HepG2 (cell line): Measurements from ENCODE around the gene COBLL1. TPM values are rescaled to one million over a fixed set of nuclear protein-coding genes. Genes with fewer than 3 reads are reported as not detected.

ENCODE experiments used
- AKAP8 ChIP-seq: sonication (generic); formaldehyde crosslinking; IDR thresholded peaks from 2 replicates; pipeline ENCODE4 v1.5.1; 2020; ENCODE audit warnings: mild to moderate bottlenecking, missing genetic modification reagents
- ATF4 ChIP-seq, 2 experiments: fragments of 450-650 bp in 1 of 2; sonication (generic) in 1 of 2; formaldehyde crosslinking; IDR thresholded peaks; 2 replicates each; pipeline versions ENCODE4 v1.5.0 to v1.8.0; 2020 to 2022; ENCODE audit warnings: mild to moderate bottlenecking in 1 of 2, missing genetic modification reagents in 1 of 2
- BCL3 ChIP-seq: sonication (generic); formaldehyde crosslinking; IDR thresholded peaks from 2 replicates; pipeline ENCODE4 v1.5.1; 2020; ENCODE audit warnings: mild to moderate bottlenecking, missing genetic modification reagents, moderate library complexity
- CC2D1A ChIP-seq: sonication (generic); formaldehyde crosslinking; IDR thresholded peaks from 2 replicates; pipeline ENCODE4 v1.8.1; 2023; ENCODE audit warnings: mild to moderate bottlenecking, missing genetic modification reagents
- DPF2 ChIP-seq: sonication (generic); formaldehyde crosslinking; IDR thresholded peaks from 2 replicates; pipeline ENCODE4 v1.4.0; 2020; ENCODE audit warnings: mild to moderate bottlenecking, low read depth, missing genetic modification reagents, borderline replicate concordance
- ISL2 ChIP-seq: sonication (generic); formaldehyde crosslinking; IDR thresholded peaks from 2 replicates; pipeline ENCODE4 v1.5.0; 2020; ENCODE audit warnings: missing genetic modification reagents
- MAFK ChIP-seq, 2 experiments: IDR thresholded peaks in 1 of 2; conservative IDR thresholded peaks in 1 of 2; 2 replicates each; pipeline ENCODE4 v1.6.1; 2011; ENCODE audit warnings: improper control_type of control experiment in 2 of 2, low read length in 2 of 2
- NFKBIZ ChIP-seq: IDR thresholded peaks from 2 replicates; pipeline ENCODE4 v1.6.1; 2018; ENCODE audit warnings: missing genetic modification reagents, missing compliant biosample characterization
- NONO ChIP-seq, 2 experiments: fragments of 450-650 bp in 1 of 2; sonication (generic) in 1 of 2; formaldehyde crosslinking in 1 of 2; IDR thresholded peaks in 1 of 2; conservative IDR thresholded peaks in 1 of 2; 2 replicates each; pipeline versions ENCODE4 v1.6.1 to v1.8.0; 2017 to 2022; ENCODE audit warnings: mild to moderate bottlenecking in 1 of 2, missing genetic modification reagents in 1 of 2, moderate library complexity in 1 of 2
- REXO4 ChIP-seq: sonication (generic); formaldehyde crosslinking; IDR thresholded peaks from 2 replicates; pipeline ENCODE4 v1.8.0; 2022; ENCODE audit warnings: missing genetic modification reagents, mild to moderate bottlenecking, borderline replicate concordance
- SMARCE1 ChIP-seq: fragments of 450-650 bp; IDR thresholded peaks from 2 replicates; pipeline ENCODE4 v1.6.1; 2017; ENCODE audit warnings: borderline replicate concordance
- SOX13 ChIP-seq, 3 experiments: fragments of 450-650 bp in 1 of 3; sonication (generic) in 1 of 3; formaldehyde crosslinking in 1 of 3; IDR thresholded peaks in 2 of 3; conservative IDR thresholded peaks in 1 of 3; 2 replicates each; pipeline versions ENCODE4 v1.5.0 to v1.6.1; 2016 to 2020; ENCODE audit warnings: antibody characterized with exemption in 1 of 3, mild to moderate bottlenecking in 1 of 3, missing compliant biosample characterization in 1 of 3, missing genetic modification reagents in 1 of 3, moderate library complexity in 1 of 3
- SRSF9 ChIP-seq: fragments of 200-400 bp; formaldehyde crosslinking; IDR thresholded peaks from 2 replicates; pipeline ENCODE4 v1.6.1; 2018; ENCODE audit warnings: borderline replicate concordance, mild to moderate bottlenecking, low read depth, low read length; ENCODE audit not compliant: insufficient read depth, poor library complexity, severe bottlenecking
- WIZ ChIP-seq: sonication (generic); formaldehyde crosslinking; IDR thresholded peaks from 2 replicates; pipeline ENCODE4 v1.5.1; 2020; ENCODE audit warnings: mild to moderate bottlenecking, missing genetic modification reagents
- ZBTB37 ChIP-seq: sonication (generic); formaldehyde crosslinking; IDR thresholded peaks from 2 replicates; pipeline ENCODE4 v1.4.0; 2020; ENCODE audit warnings: mild to moderate bottlenecking, missing genetic modification reagents
- ZFP41 ChIP-seq: sonication (generic); formaldehyde crosslinking; IDR thresholded peaks from 2 replicates; pipeline ENCODE4 v1.4.0; 2020; ENCODE audit warnings: mild to moderate bottlenecking, missing genetic modification reagents, borderline replicate concordance
- ZNF512 ChIP-seq: sonication (generic); formaldehyde crosslinking; IDR thresholded peaks from 2 replicates; pipeline ENCODE4 v1.4.0; 2020; ENCODE audit warnings: mild to moderate bottlenecking, missing genetic modification reagents
- ZNF530 ChIP-seq: sonication (generic); formaldehyde crosslinking; IDR thresholded peaks from 2 replicates; pipeline ENCODE4 v1.5.0; 2020; ENCODE audit warnings: low read depth, mild to moderate bottlenecking, missing genetic modification reagents
- ZNF547 ChIP-seq: sonication (generic); formaldehyde crosslinking; IDR thresholded peaks from 2 replicates; pipeline ENCODE4 v1.5.1; 2020; ENCODE audit warnings: mild to moderate bottlenecking, missing genetic modification reagents
- ZNF652 ChIP-seq: IDR thresholded peaks from 2 replicates; pipeline ENCODE4 v1.6.1; 2016; ENCODE audit warnings: low read depth, borderline replicate concordance
- ZNF816 ChIP-seq: sonication (generic); formaldehyde crosslinking; IDR thresholded peaks from 2 replicates; pipeline ENCODE4 v1.8.0; 2022; ENCODE audit warnings: missing genetic modification reagents, mild to moderate bottlenecking, borderline replicate concordance
- polyA plus RNA-seq, 8 experiments: library from polyadenylated mRNA; depleted of rRNA in 3 of 8; stranded (reverse) in 7 of 8; unstranded in 1 of 8; fragments of >200 nt; fragmentation: Illumina TruSeq in 4 of 8; extraction: Trizol in 4 of 8; gene quantifications; 2 replicates each; pipeline versions ENCODE4 v1.2.1 to v1.2.3, GENCODE V29; 2011 to 2016; ENCODE audit warnings: low read depth in 4 of 8, missing spikeins in 1 of 8, mixed read lengths in 1 of 8; ENCODE audit not compliant: insufficient read depth in 1 of 8
- total RNA-seq, 5 experiments: library from RNA; depleted of rRNA; stranded (reverse); fragments of >200 nt; fragmentation: Illumina TruSeq; extraction: Trizol; gene quantifications; 2 replicates each; pipeline ENCODE4 v1.2.3, GENCODE V29; 2016; ENCODE audit warnings: low read depth in 1 of 5
- TF ChIP-seq, protein P1 (sequence below): sonication (generic); formaldehyde crosslinking; IDR thresholded peaks from 2 replicates; pipeline ENCODE4 v1.4.0; 2020; ENCODE audit warnings: missing genetic modification reagents

COBLL1 gene
- total and polyA plus RNA-seq, 2 of the 13 experiments (the other 11 are each of a cell fraction or from before 2014, with no cell fraction given), result 32.6 to 86.8 TPM

DNA sequence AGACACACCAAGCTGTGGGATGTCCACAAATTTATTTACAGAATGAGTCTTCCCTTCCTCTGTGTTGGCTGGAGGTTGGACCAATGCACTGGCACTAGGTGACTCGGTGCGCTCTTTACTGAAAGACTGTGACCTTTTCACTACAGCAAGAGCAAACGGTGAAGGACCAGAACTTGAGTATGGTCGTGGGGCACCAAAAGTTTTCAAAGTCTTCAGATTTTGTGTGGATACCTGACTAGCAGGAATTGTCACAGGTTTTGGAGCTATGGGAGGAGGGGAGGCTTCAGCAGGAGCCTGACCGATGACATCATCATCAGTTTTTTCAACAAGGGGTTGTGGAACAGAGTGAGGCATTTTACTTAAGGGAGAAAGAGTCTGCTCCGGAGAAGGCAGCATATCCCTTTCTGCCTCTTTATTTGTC, 147.3 kb downstream of the COBLL1 start (continued):
- TF ChIP-seq, protein P1, sequence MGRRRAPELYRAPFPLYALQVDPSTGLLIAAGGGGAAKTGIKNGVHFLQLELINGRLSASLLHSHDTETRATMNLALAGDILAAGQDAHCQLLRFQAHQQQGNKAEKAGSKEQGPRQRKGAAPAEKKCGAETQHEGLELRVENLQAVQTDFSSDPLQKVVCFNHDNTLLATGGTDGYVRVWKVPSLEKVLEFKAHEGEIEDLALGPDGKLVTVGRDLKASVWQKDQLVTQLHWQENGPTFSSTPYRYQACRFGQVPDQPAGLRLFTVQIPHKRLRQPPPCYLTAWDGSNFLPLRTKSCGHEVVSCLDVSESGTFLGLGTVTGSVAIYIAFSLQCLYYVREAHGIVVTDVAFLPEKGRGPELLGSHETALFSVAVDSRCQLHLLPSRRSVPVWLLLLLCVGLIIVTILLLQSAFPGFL (CRISPR knock-in tag), result no peak
- no peak for TF ChIP-seq MAFK (conservative IDR thresholded peaks at IDR 0.05 in 1 of 2, IDR thresholded peaks at IDR 0.05 in 1 of 2; ENCODE audit: low read length in 2 of 2)
- TF ChIP-seq SRSF9, result no peak
- no peak for TF ChIP-seq ZFP41 (CRISPR knock-in tag)
- TF ChIP-seq ZNF530 (CRISPR knock-in tag), result no peak
- TF ChIP-seq ZNF816 (CRISPR knock-in tag), result no peak
- no peak; a peak in 1 of 4 replicates for TF ChIP-seq ATF4 (CRISPR knock-in tag; IDR thresholded peaks at IDR 0.05)
- 0 out of 2 replicates have a peak, but pooled peaks have one; percentile 40 for TF ChIP-seq NFKBIZ (CRISPR knock-in tag)
- no peak for TF ChIP-seq AKAP8 (CRISPR knock-in tag)
- no peak for TF ChIP-seq DPF2
- TF ChIP-seq WIZ, result no peak
- TF ChIP-seq ZBTB37 (CRISPR knock-in tag), result no peak
- TF ChIP-seq NONO (IDR thresholded peaks at IDR 0.05), result no peak
- no peak for TF ChIP-seq NONO (CRISPR knock-in tag; conservative IDR thresholded peaks at IDR 0.05)
- no peak for TF ChIP-seq ZNF547 (CRISPR knock-in tag)
- no peak for TF ChIP-seq ZNF512
- no peak for TF ChIP-seq ISL2
- no peak for TF ChIP-seq CC2D1A (CRISPR knock-in tag)
- no peak for TF ChIP-seq SOX13 (IDR thresholded peaks at IDR 0.05)
- peak in 1 of 2 experiments; percentile 44; a peak in 1 of 4 replicates for TF ChIP-seq SOX13 (CRISPR knock-in tag; conservative IDR thresholded peaks at IDR 0.05 in 1 of 2, IDR thresholded peaks at IDR 0.05 in 1 of 2)
- TF ChIP-seq ZNF652 (CRISPR knock-in tag), result no peak
- TF ChIP-seq BCL3 (CRISPR knock-in tag), result no peak
- TF ChIP-seq SMARCE1, result no peak
- TF ChIP-seq REXO4 (CRISPR knock-in tag), result no peak
